Type B pancreatic cell (in vitro differentiated cells): ENCODE data around the gene KDM6A. TPM values are rescaled to one million over a fixed set of nuclear protein-coding genes. Genes with fewer than 3 reads are reported as not detected.
"Not testable (repeated sequence)": the region's sequence is repeated elsewhere in the genome, so short reads cannot be mapped to it uniquely, and the experiment has no call there.

Source experiments
- DNase-seq: peaks from one replicate; pipeline ENCODE4 v3.0.0; 2021; ENCODE audit warnings: mixed read lengths; ENCODE audit not compliant: unreplicated experiment; ENCODE audit errors: extremely low spot score
- H3K27ac Mint-ChIP-seq: 2 replicates; pipeline ENCODE4 v1.8.0; 2021; ENCODE audit warnings: mild to moderate bottlenecking, mixed read lengths
- H3K27me3 Mint-ChIP-seq: 2 replicates; pipeline ENCODE4 v1.8.0; 2021; ENCODE audit warnings: mixed read lengths
- H3K36me3 Mint-ChIP-seq: 2 replicates; pipeline ENCODE4 v1.8.0; 2021; ENCODE audit warnings: mixed read lengths
- H3K4me1 Mint-ChIP-seq: one replicate; pipeline ENCODE4 v1.8.0; 2021; ENCODE audit warnings: mixed read lengths; ENCODE audit not compliant: unreplicated experiment
- H3K4me3 Mint-ChIP-seq: 2 replicates; pipeline ENCODE4 v1.8.0; 2021; ENCODE audit warnings: mild to moderate bottlenecking, mixed read lengths
- H3K9me3 Mint-ChIP-seq: 2 replicates; pipeline ENCODE4 v1.8.0; 2021; ENCODE audit warnings: mixed read lengths
- total RNA-seq: library from RNA; stranded (reverse); gene quantifications from 2 replicates; pipeline ENCODE4 v1.2.1, GENCODE V29; 2021; ENCODE audit warnings: low replicate concordance
- TF ChIP-seq, protein P1 (sequence below): fragments of 200-600 bp; sonication (generic); conservative IDR thresholded peaks from 2 replicates; pipeline ENCODE4 v1.5.0; 2021; ENCODE audit warnings: antibody characterized with exemption, mild to moderate bottlenecking

The KDM6A gene
- total RNA-seq, 1 donor from 2014 or later = 38.1 TPM

GRCh38 chrX:44945736-44946135 is 72.7 kb downstream of the KDM6A start:
- DNase-seq = no peak
- no peak overlapping the region for H3K27ac Mint-ChIP-seq
- TF ChIP-seq, protein P1, sequence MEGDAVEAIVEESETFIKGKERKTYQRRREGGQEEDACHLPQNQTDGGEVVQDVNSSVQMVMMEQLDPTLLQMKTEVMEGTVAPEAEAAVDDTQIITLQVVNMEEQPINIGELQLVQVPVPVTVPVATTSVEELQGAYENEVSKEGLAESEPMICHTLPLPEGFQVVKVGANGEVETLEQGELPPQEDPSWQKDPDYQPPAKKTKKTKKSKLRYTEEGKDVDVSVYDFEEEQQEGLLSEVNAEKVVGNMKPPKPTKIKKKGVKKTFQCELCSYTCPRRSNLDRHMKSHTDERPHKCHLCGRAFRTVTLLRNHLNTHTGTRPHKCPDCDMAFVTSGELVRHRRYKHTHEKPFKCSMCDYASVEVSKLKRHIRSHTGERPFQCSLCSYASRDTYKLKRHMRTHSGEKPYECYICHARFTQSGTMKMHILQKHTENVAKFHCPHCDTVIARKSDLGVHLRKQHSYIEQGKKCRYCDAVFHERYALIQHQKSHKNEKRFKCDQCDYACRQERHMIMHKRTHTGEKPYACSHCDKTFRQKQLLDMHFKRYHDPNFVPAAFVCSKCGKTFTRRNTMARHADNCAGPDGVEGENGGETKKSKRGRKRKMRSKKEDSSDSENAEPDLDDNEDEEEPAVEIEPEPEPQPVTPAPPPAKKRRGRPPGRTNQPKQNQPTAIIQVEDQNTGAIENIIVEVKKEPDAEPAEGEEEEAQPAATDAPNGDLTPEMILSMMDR = no peak
- no peak overlapping the region for H3K4me3 Mint-ChIP-seq
- no peaks in the 10 kb centered on the region for H3K27me3 Mint-ChIP-seq
- peaks cover 8% of the 10 kb centered on the region for H3K36me3 Mint-ChIP-seq
- no peaks in the 10 kb centered on the region for H3K4me1 Mint-ChIP-seq
- peaks cover 7% of the 10 kb centered on the region for H3K9me3 Mint-ChIP-seq

DNA sequence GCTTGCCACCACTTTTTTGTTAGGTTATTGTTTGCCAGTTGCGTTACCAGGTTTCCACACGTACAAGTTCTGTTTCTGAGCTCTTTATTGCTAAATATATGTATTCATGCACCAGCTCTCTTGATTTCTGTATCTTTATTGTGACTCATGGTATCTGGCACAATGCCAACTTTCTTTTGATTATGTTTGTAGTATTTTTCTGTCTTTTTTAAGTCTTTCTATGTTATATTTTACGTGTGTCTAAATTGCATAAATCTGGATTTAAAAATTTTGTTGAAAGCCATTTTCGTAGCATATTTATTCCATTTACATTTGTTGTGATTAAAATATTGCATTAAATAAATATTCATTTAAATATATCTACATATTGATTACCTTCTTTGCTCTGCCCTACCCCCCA is 73.8 kb downstream of the KDM6A start:
- Mint-ChIP-seq H3K4me3 (no peak overlapping the region), H3K36me3 (peaks cover 8% of the 10 kb centered on the region), H3K27me3 (no peaks in the 10 kb centered on the region), H3K4me1 (no peaks in the 10 kb centered on the region), H3K27ac (no peak overlapping the region), H3K9me3 (peaks cover 7% of the 10 kb centered on the region)
- TF ChIP-seq, protein P1 = no peak
- no peak for DNase-seq

GRCh38 chrX:44947995-44948394 is 75.0 kb downstream of the KDM6A start:
- Mint-ChIP-seq H3K27ac (peak overlapping the region; percentile 54), H3K4me1 (no peaks in the 10 kb centered on the region), H3K36me3 (peaks cover 5% of the 10 kb centered on the region), H3K27me3 (no peaks in the 10 kb centered on the region), H3K4me3 (peak overlapping the region; percentile 27), H3K9me3 (peaks cover 7% of the 10 kb centered on the region)
- TF ChIP-seq, protein P1 = no peak
- DNase-seq = no peak

- TF ChIP-seq, protein P1 = no peak
- H3K9me3 Mint-ChIP-seq = peaks cover 7% of the 10 kb centered on the region
Observed at GRCh38 chrX:44948406-44948805, 75.4 kb downstream of the KDM6A start.

DNA sequence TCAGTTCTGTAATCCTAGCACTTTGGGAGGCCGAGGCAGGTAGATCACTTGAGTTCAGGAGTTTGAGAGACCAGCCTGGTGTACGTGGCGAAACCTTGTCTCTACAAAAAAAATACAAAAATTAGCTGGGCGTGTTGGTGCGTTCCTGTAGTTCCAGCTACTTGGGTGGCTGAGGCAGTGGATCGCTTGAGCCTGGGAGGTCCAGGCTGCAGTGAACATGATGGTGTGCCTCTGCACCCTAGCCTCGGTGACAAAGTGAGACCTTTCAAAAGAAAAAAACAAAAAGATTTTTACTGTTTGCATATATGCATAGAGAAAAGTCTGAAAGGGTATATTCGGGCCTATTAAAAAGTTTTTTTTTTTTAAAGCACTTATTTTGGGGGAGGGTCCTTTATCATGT is 76.1 kb downstream of the KDM6A start:
- DNase-seq = no peak
- no peaks in the 10 kb centered on the region for H3K4me1 Mint-ChIP-seq
- TF ChIP-seq, protein P1 = no peak
- H3K27ac Mint-ChIP-seq = no peak overlapping the region
- H3K4me3 Mint-ChIP-seq = no peak overlapping the region
- no peaks in the 10 kb centered on the region for H3K27me3 Mint-ChIP-seq
- peaks cover 5% of the 10 kb centered on the region for H3K36me3 Mint-ChIP-seq
- H3K9me3 Mint-ChIP-seq = peaks cover 7% of the 10 kb centered on the region

More at GRCh38 chrX:44948406-44948805, 75.4 kb downstream of the KDM6A start:
- H3K27ac Mint-ChIP-seq = peak overlapping the region; percentile 54
- H3K4me1 Mint-ChIP-seq = no peaks in the 10 kb centered on the region
- peak overlapping the region; percentile 27 for H3K4me3 Mint-ChIP-seq
- H3K27me3 Mint-ChIP-seq = no peaks in the 10 kb centered on the region
- H3K36me3 Mint-ChIP-seq = peaks cover 5% of the 10 kb centered on the region
- no peak for DNase-seq

GRCh38 chrX:44950471-44951366 is 77.7 kb downstream of the KDM6A start:
- H3K4me3 Mint-ChIP-seq = peak overlapping the region; percentile 65
- H3K36me3 Mint-ChIP-seq, H3K9me3 Mint-ChIP-seq, H3K4me1 Mint-ChIP-seq, H3K27me3 Mint-ChIP-seq, DNase-seq: not testable (repeated sequence)
- peak overlapping the region; percentile 82 for H3K27ac Mint-ChIP-seq
